ENCODE data around the gene MYG1. TPM values are rescaled to one million over a fixed set of nuclear protein-coding genes. Genes with fewer than 3 reads are reported as not detected.
A peak's percentile ranks its signal among the peaks of the same experiment; 100 is the strongest.

MYG1 gene
- total and polyA plus RNA-seq, 2 of the 13 experiments (the other 11 are each of a cell fraction or from before 2014, with no cell fraction given): 38.6 to 58.0 TPM

GRCh38 chr12:53324779-53325510 is 25.4 kb downstream of the MYG1 start (continued):
- TF ChIP-seq ZNF660 (CRISPR knock-in tag; IDR thresholded peaks at IDR 0.05; ENCODE audit: borderline replicate concordance, low read depth): no peak
- TF ChIP-seq TGIF2 (CRISPR knock-in tag; IDR thresholded peaks at IDR 0.05): peak; percentile 56
- no peak for TF ChIP-seq ZNF780A (CRISPR knock-in tag; IDR thresholded peaks at IDR 0.05)
- TF ChIP-seq CAMTA2 (CRISPR knock-in tag; IDR thresholded peaks at IDR 0.05; ENCODE audit: borderline replicate concordance): peak; percentile 97; the same call in 1 of the 2 replicates
- TF ChIP-seq HIC2 (CRISPR knock-in tag; IDR thresholded peaks at IDR 0.05; ENCODE audit: low read depth): no peak; the same call in 1 of the 2 replicates
- TF ChIP-seq ZBTB26 (CRISPR knock-in tag; IDR thresholded peaks at IDR 0.05; ENCODE audit: borderline replicate concordance): peak; percentile 43; the same call in 1 of the 2 replicates
- TF ChIP-seq ZBTB8A (CRISPR knock-in tag; IDR thresholded peaks at IDR 0.05; ENCODE audit: borderline replicate concordance, low read depth): no peak
- TF ChIP-seq GLI4 (CRISPR knock-in tag; IDR thresholded peaks at IDR 0.05; ENCODE audit: borderline replicate concordance): 0 out of 2 replicates have a peak, but pooled peaks have one; percentile 66
- TF ChIP-seq, protein P1, sequence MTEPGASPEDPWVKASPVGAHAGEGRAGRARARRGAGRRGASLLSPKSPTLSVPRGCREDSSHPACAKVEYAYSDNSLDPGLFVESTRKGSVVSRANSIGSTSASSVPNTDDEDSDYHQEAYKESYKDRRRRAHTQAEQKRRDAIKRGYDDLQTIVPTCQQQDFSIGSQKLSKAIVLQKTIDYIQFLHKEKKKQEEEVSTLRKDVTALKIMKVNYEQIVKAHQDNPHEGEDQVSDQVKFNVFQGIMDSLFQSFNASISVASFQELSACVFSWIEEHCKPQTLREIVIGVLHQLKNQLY (CRISPR knock-in tag; IDR thresholded peaks at IDR 0.05): no peak
- TF ChIP-seq MEIS1 (CRISPR knock-in tag; IDR thresholded peaks at IDR 0.05; ENCODE audit: borderline replicate concordance): peak; percentile 42; the same call in 1 of the 2 replicates
- no peak for TF ChIP-seq ZNF34 (CRISPR knock-in tag; IDR thresholded peaks at IDR 0.05; ENCODE audit: borderline replicate concordance)
- TF ChIP-seq KDM3A (CRISPR knock-in tag; IDR thresholded peaks at IDR 0.05; ENCODE audit: low read depth): peak; percentile 46; the same call in 1 of the 2 replicates
- no peak for TF ChIP-seq DZIP1 (CRISPR knock-in tag; IDR thresholded peaks at IDR 0.05)
- peak; percentile 55; the same call in 1 of the 2 replicates for TF ChIP-seq ZNF598 (CRISPR knock-in tag; IDR thresholded peaks at IDR 0.05; ENCODE audit: borderline replicate concordance)
- TF ChIP-seq HMGA1 (CRISPR knock-in tag; conservative IDR thresholded peaks at IDR 0.05): no peak
- TF ChIP-seq CREM (IDR thresholded peaks at IDR 0.05): no peak
- TF ChIP-seq CREM (CRISPR knock-in tag; IDR thresholded peaks at IDR 0.05): no peak
- no peak for TF ChIP-seq ZSCAN20 (CRISPR knock-in tag; IDR thresholded peaks at IDR 0.05; ENCODE audit: borderline replicate concordance)
- no peak for TF ChIP-seq TBX3 (IDR thresholded peaks at IDR 0.05; ENCODE audit: borderline replicate concordance)
- TF ChIP-seq, protein P2, sequence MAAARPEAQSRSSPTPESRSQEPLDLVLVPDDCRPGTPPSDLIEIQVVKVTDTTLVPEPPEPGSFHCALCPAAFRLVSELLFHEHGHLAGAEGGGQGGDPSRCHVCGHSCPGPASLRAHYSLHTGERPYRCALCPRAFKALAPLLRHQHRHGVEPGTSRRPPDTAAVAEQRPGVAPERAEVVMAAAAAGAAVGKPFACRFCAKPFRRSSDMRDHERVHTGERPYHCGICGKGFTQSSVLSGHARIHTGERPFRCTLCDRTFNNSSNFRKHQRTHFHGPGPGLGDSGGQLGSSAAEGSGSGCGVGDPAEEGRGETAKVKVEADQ (CRISPR knock-in tag; IDR thresholded peaks at IDR 0.05; ENCODE audit: borderline replicate concordance): no peak

All from HepG2 (cell line).